T-helper 2 cell treated with Interferon-gamma antibody and Interleukin-4, amounts not matched to agents 5 μg/mL and 100 μg/mL, for 36 hours (primary cell): Measurements from ENCODE around the gene OXA1L.
A peak's percentile ranks its signal among the peaks of the same experiment; 100 is the strongest.
"Not testable (repeated sequence)": the region's sequence is repeated elsewhere in the genome, so short reads cannot be mapped to it uniquely, and the experiment has no call there.

Experiments
- DNase-seq: peaks from one replicate; pipeline ENCODE4 v3.0.0; 2021; ENCODE audit warnings: low spot score
- H3K27ac Mint-ChIP-seq: one replicate; pipeline ENCODE4 v1.8.0; 2021; ENCODE audit warnings: mild to moderate bottlenecking, mixed read lengths
- H3K27me3 Mint-ChIP-seq: one replicate; pipeline ENCODE4 v1.8.0; 2021; ENCODE audit warnings: low read depth, mixed read lengths
- H3K36me3 Mint-ChIP-seq: one replicate; pipeline ENCODE4 v1.8.0; 2021; ENCODE audit warnings: low read depth, mixed read lengths
- H3K4me1 Mint-ChIP-seq: one replicate; pipeline ENCODE4 v1.8.0; 2021; ENCODE audit warnings: low read depth, mixed read lengths
- H3K4me3 Mint-ChIP-seq: one replicate; pipeline ENCODE4 v1.8.0; 2022; ENCODE audit warnings: mild to moderate bottlenecking, moderate library complexity, mixed read lengths
- H3K9me3 Mint-ChIP-seq: one replicate; pipeline ENCODE4 v1.8.0; 2021; ENCODE audit warnings: mixed read lengths

Gene OXA1L

DNA sequence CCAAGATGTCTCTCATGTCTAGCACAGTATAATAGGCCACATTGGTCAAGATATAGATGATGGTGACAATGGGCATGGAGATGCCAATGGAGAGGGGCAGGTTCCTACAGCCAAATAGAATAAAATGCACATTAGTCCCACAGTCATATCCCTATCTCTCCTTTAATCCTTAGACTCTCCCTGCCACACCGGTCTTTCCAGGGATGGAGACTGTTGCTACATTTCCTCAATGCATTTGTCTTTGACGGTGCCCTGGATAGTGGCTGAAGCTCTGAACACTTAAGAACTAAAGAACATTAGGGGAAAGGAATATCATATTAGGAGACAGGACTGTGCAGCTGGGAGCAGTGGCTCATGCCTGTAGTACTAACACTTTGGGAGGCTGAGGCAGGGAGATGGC, 9.7 kb downstream of the OXA1L start:
- peak overlapping the region; percentile 29 for H3K27ac Mint-ChIP-seq
- no peaks in the 10 kb centered on the region for H3K27me3 Mint-ChIP-seq
- no peak overlapping the region for H3K4me3 Mint-ChIP-seq
- H3K36me3 Mint-ChIP-seq: peaks cover 23% of the 10 kb centered on the region
- H3K9me3 Mint-ChIP-seq: no peaks in the 10 kb centered on the region
- DNase-seq: no peak
- H3K4me1 Mint-ChIP-seq: peaks cover 1% of the 10 kb centered on the region

DNA sequence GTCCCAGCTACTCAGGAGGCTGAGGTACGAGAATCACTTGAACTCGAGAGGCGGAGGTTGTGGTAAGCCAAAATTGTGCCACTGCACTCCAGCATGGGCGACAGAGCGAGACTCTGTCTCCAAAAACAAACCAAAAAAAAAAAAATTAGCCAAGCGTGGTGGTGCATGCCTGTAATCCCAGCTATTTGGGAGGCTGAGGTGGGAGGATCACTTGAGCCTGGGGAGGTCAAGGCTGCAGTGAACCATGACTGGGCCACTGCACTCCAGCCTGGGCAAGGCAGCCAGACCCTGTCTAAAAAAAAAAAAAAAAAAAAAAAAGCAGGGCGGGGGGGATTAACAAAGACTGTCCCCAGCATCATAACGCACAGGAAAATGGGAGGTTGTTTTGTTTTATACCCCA, 10.4 kb downstream of the OXA1L start:
- not testable (repeated sequence) for H3K4me3 Mint-ChIP-seq, H3K4me1 Mint-ChIP-seq, H3K27ac Mint-ChIP-seq, DNase-seq, H3K9me3 Mint-ChIP-seq, H3K27me3 Mint-ChIP-seq
- peaks cover 16% of the 10 kb centered on the region for H3K36me3 Mint-ChIP-seq

DNA sequence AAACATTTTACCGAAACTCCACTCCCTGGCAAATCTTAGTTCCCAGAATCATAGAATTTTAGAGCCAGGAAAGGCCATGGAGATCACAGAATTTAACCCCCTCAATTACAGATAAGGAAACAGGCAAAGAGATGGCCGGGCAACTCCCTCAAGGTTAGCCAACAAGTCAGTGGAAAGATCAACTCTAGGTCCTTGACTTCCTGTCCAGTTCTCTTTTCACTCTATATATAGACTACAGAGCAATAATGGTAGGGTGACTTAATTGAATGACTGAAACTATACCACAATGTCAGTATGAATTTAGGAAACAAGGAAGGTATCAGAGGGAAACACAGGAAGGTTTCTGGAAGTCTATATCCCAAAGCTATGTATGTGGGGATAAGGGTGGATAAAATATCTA, 11.6 kb downstream of the OXA1L start:
- peaks cover 13% of the 10 kb centered on the region for H3K36me3 Mint-ChIP-seq
- H3K27ac Mint-ChIP-seq: no peak overlapping the region
- no peak for DNase-seq
- H3K4me1 Mint-ChIP-seq: peaks cover 1% of the 10 kb centered on the region
- no peak overlapping the region for H3K4me3 Mint-ChIP-seq
- H3K27me3 Mint-ChIP-seq: no peaks in the 10 kb centered on the region
- H3K9me3 Mint-ChIP-seq: no peaks in the 10 kb centered on the region

DNA sequence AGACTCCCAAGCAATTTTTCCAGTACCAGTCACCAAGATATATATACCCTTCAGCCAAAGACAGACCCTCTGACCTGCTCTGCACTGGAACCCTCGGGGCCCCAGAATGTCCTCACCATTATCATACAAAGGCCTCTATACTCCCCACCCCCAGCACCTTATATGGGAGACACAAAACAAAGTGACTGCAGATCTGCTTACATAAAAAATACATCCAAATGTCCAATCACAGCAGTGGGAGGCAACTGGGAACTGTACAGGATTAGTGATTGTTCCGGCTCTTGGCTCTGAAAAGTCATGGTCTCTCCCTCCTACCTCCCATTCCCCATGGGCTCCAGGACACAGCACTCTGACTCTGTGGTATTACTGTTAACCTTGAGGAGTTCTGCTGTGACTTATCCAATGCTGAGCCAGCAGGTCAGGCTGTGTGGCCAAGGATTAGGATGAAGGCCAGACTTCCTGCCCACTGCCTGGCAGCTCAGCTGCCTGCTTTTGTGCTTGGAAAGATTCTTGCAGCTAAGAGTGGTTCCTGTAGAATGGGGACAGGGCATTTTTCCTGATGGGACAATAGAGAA, 13.7 kb downstream of the OXA1L start:
- peaks cover 1% of the 10 kb centered on the region for H3K4me1 Mint-ChIP-seq

DNA sequence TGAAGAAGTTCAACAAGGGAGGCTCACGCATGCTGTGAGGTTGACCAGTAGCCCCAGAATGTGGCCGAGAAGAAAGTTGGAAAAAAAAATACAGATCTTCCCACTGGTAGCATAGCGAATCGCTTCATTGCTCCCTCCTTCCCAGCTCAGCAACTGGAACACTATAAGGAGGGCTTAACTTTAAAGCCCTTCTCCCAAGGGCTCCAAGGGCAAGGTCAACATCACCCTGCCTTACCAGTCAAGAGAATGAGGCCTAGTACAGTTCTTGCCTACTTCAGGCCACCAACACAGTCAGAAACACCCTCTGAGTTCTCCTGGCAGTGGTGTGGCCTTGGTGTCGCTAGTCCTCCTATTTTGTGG, 14.4 kb downstream of the OXA1L start:
- DNase-seq: no peak
- Mint-ChIP-seq H3K9me3 (no peaks in the 10 kb centered on the region), H3K36me3 (peaks cover 2% of the 10 kb centered on the region), H3K4me1 (peaks cover 1% of the 10 kb centered on the region), H3K27ac (no peak overlapping the region), H3K27me3 (no peaks in the 10 kb centered on the region), H3K4me3 (no peak overlapping the region)

More for the DNA sequence above, 13.7 kb downstream of the OXA1L start:
- H3K4me3 Mint-ChIP-seq: no peak overlapping the region
- no peak for DNase-seq
- no peaks in the 10 kb centered on the region for H3K27me3 Mint-ChIP-seq
- peaks cover 2% of the 10 kb centered on the region for H3K36me3 Mint-ChIP-seq
- H3K9me3 Mint-ChIP-seq: no peaks in the 10 kb centered on the region
- no peak overlapping the region for H3K27ac Mint-ChIP-seq

DNA sequence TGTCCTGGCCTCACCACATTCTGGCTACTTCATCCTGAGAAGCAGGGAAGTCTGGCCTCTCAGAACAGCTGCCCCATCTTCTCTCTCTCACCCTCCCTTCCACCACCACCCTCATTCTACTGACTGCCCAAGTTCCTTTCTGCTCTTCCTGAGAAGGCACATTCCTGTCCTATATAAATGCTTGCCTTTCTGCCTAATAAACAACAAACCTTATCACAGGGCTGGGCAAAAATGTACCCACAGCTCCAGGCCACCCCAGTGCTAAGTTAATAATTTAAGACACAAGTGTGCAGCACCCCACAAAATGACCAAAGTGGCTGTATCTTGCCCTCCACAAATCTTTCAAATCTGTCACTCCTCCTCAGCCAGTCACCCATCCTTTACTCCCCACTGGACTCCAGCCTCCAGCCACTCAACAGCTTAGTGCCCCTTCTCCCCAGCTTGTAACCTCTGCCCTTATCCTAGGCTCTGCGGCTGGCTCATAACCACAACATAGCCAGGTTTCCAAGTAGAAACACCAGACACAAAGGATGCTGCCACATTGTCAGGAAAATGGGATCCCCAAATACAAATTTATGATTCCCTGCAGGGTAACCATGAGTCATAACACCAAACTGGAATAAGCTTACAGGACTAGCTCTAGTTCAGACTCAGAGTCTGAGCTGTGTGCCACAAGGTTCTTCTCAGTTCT, 15.0 kb downstream of the OXA1L start:
- Mint-ChIP-seq H3K4me1 (no peaks in the 10 kb centered on the region), H3K9me3 (no peaks in the 10 kb centered on the region), H3K36me3 (no peaks in the 10 kb centered on the region), H3K27ac (no peak overlapping the region), H3K27me3 (no peaks in the 10 kb centered on the region), H3K4me3 (no peak overlapping the region)
- no peak for DNase-seq

DNA sequence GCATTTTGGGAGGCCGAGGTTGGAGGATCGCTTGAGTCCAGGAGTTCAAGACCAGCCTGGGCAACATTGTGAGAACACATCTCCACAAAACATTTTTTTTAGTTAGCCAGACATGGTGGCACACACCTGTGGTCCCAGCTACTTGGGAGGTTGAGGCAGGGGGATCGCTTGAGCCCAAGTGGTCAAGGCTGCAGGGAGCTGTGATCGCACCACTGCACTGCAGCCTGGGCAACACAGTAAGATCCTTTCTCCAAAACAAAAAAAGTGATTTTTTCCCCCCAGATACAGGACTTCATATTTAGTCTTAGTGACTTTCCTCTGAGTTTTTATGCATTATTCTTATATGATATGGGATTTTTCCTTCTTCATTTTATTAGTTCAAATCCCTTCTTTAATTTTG, 20.2 kb downstream of the OXA1L start:
- Mint-ChIP-seq H3K27ac (no peak overlapping the region), H3K36me3 (no peaks in the 10 kb centered on the region), H3K4me3 (no peak overlapping the region), H3K4me1 (peaks cover 4% of the 10 kb centered on the region), H3K27me3 (no peaks in the 10 kb centered on the region), H3K9me3 (no peaks in the 10 kb centered on the region)
- no peak for DNase-seq

DNA sequence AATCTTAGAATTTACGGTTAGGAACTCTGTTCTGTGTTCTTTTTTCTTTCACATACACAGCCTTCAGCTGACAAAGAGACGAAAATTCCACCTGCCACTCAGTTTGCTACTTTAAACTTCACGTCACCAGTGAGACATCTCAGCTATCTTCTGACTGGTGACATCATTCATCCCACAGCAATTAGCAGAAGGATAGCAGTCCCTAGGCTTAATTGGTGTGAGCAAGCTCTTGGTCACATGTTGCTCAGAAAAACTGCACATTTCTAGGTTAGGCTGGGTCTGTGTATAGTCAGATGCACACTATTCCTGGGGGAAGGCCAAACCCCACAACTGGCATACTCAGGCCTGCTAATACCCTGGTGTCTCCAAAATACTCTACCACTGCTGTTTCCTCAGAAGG, 24.8 kb downstream of the OXA1L start:
- Mint-ChIP-seq H3K9me3 (no peaks in the 10 kb centered on the region), H3K4me3 (no peak overlapping the region), H3K27me3 (peaks cover 4% of the 10 kb centered on the region), H3K4me1 (peaks cover 4% of the 10 kb centered on the region), H3K27ac (no peak overlapping the region), H3K36me3 (no peaks in the 10 kb centered on the region)
- no peak for DNase-seq

DNA sequence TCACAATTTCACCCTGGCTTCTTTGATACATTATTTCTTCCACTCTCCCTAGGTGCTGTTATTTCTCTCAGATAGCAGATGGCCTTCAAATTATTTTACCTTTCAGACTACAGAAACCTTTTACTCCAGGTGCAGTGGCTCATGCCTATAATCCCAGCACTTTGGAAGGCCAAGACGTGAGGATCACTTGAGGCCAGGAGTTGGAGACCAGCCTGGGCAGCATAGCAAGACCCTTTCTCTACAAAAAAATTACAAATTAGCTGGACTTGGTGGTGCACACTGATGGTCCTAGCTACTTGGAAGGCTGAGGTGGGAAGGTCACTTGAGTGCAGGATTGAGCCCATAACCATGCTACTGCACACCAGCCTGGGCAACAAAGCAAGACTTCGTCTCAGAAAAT, 25.7 kb downstream of the OXA1L start:
- Mint-ChIP-seq H3K9me3 (no peaks in the 10 kb centered on the region), H3K36me3 (no peaks in the 10 kb centered on the region), H3K4me1 (peaks cover 4% of the 10 kb centered on the region), H3K27me3 (peaks cover 8% of the 10 kb centered on the region), H3K4me3 (no peak overlapping the region), H3K27ac (no peak overlapping the region)
- DNase-seq: no peak

DNA sequence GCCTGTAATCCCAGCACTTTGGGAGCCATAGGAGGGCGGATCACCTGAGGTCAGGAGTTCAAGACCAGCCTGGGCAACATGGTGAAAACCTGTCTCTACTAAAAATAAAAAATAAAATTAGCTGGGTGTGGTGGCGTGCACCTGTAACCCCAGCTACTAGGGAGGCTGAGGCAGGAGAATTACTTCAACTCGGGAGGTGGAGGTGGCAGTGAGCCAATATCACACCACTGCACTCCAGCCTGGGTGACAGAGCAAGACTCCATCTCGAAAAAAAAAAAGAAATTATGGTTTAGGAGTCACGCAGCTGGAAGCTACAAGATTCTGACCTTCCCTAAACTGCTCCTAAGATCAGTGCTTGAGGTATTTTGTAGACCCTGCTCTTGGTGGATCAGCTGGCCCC, 27.1 kb downstream of the OXA1L start:
- H3K4me1 Mint-ChIP-seq, H3K27ac Mint-ChIP-seq, H3K36me3 Mint-ChIP-seq, H3K4me3 Mint-ChIP-seq, DNase-seq, H3K9me3 Mint-ChIP-seq: not testable (repeated sequence)
- peaks cover 12% of the 10 kb centered on the region for H3K27me3 Mint-ChIP-seq

DNA sequence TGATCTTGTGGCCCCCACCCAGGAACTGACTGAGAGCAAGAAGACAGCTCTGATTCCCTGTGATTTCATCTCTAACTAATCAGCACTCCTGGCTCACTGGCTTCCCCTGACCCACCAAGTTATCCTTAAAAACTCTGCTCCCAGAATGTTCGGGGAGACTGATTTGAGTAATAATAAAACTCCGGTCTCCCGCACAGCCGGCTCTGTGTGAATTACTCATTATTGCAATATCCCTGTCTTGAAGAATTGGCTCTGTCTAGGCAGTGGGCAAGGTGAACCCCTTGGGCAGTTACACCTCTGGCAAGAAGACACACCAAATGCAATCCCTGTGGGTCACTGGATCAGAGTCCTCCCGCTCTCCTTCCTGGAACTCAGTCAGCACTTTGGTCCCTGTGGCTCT, 27.5 kb downstream of the OXA1L start:
- peaks cover 4% of the 10 kb centered on the region for H3K4me1 Mint-ChIP-seq
- H3K27me3 Mint-ChIP-seq: peaks cover 16% of the 10 kb centered on the region
- no peak for DNase-seq
- no peak overlapping the region for H3K4me3 Mint-ChIP-seq
- no peaks in the 10 kb centered on the region for H3K36me3 Mint-ChIP-seq
- H3K9me3 Mint-ChIP-seq: no peaks in the 10 kb centered on the region
- no peak overlapping the region for H3K27ac Mint-ChIP-seq

DNA sequence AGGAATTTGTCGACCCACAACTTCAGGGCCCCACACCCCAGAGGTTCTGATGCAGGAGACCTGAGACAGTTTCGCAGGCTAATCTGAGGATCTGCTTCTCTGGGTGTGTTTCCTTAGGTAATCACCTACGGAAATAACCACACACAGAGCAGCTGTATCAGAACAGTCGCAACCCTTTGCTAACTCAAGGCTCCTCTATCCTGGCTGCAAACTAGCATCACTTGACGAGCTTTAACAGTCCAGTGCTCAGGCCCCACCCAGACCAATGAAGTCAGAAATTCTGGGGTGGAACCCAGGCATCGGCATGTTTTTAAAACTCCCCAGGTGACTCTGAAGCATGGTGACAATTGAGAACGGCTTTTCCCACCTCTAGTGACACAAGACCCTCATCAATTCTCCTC, 28.1 kb downstream of the OXA1L start:
- Mint-ChIP-seq H3K4me1 (peaks cover 4% of the 10 kb centered on the region), H3K4me3 (no peak overlapping the region), H3K27ac (no peak overlapping the region), H3K36me3 (no peaks in the 10 kb centered on the region), H3K9me3 (no peaks in the 10 kb centered on the region), H3K27me3 (peaks cover 19% of the 10 kb centered on the region)
- no peak for DNase-seq

DNA sequence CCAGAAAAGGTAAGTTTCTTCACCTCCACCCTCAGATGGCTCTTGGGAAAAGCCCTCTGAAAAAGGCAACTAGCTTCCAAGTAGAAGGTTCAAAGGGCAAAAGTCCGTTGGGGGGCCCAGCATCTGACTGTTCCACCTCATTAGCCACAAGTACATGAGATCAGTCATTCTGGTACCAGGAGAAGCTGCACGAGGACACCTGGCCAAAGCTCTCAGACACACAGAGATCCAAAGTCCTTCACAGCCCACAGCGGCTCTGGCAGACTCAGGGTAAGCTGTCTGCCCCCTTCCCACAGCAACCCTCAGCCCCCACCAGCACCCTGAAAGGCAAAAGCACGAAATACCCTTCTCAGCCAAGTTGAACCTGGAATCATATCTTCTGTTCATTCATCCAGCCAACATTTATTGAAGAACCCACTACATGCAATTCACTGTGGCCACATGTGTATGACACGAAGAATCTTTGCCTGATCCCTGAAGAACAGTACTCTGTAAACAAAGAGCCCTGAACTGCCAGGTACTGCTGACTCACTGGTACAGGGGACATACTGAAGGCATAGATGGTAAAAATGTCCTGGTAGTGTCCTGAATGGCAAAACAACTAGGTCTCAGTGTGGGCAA, 29.7 kb downstream of the OXA1L start:
- no peak for DNase-seq
- Mint-ChIP-seq H3K36me3 (no peaks in the 10 kb centered on the region), H3K27me3 (peaks cover 22% of the 10 kb centered on the region), H3K4me1 (no peaks in the 10 kb centered on the region), H3K4me3 (no peak overlapping the region), H3K9me3 (no peaks in the 10 kb centered on the region), H3K27ac (no peak overlapping the region)

DNA sequence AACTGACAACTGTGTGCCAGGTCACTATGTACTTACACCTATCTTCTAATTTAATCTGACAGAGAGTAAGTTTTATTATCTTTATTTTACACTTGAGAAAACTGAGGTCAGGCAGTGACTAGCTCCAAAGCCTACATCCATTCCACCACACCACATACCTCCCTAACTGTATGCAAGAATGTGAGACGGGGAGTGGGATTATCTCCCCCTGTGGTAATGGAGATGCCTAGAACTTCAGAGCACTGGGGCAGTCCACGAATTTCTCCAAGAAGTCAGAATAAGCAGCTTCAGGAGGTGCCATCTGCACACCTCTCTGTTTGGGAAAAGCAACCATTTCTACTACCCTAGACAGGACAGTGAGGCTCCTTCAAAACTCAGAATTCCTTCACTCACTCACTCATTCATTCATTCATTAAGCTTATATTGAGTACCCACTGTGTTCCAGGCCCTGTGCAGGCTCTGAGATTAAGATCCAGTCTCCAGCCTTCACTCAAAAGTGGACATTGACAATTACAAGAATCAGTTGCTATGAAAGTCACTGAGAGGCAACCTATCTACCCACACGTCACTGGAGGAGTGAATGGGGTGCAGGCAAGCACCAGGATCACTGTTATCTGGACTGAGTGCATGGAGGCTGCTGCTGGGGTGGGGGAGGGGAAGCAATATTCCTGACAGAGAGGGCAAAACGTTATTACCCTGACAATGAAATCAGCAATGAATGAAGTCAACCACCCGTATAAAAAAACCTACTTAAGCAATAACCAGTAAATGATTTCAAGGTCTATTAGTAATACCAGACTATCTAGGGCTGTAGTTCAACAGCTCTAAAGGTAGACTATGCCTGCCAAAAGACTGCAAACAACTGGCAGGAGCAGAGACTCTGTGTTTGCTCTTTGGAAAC, 30.8 kb downstream of the OXA1L start:
- no peak for DNase-seq
- Mint-ChIP-seq H3K4me3 (no peak overlapping the region), H3K4me1 (no peaks in the 10 kb centered on the region), H3K27me3 (peaks cover 23% of the 10 kb centered on the region), H3K27ac (no peak overlapping the region), H3K9me3 (no peaks in the 10 kb centered on the region), H3K36me3 (no peaks in the 10 kb centered on the region)
